ENCODE results near the gene IZUMO2. TPM values are rescaled to one million over a fixed set of nuclear protein-coding genes. Genes with fewer than 3 reads are reported as not detected.
"Not testable (repeated sequence)": the region's sequence is repeated elsewhere in the genome, so short reads cannot be mapped to it uniquely, and the experiment has no call there.

Gene IZUMO2
- total RNA-seq, 1 donor from 2014 or later = not detected

DNA sequence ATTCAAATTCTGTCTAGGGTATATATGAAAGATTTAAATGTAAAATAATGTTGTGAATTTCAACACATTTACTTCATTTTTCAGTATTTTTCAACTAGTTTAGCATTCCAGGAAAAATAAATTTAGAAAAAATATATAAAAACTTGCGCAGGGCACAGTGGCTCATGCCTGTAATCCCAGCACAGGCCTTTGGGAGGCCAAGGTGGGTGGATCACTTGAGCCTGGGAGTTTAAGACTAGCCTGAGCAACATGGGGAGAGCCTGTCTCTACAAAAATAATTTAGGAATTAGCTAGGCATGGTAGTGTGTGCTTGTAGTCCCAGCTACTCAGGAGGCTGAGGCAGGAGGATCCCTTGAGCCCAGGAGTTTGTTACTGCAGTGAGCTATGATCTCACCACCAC lies 21.2 kb downstream of the IZUMO2 start:
- DNase-seq (ENCODE audit: low spot score); intact Hi-C loops (cut with DNase I): not testable (repeated sequence)

GRCh38 chr19:50140118-50140845 lies 22.8 kb downstream of the IZUMO2 start:
- intact Hi-C loops (cut with DNase I); DNase-seq (ENCODE audit: low spot score): not testable (repeated sequence)

GRCh38 chr19:50136603-50137365 lies 26.3 kb downstream of the IZUMO2 start:
- intact Hi-C loops (cut with DNase I) = loop anchor here (10.0 kb wide), 1 partner anchor 202 kb away; no protein-coding TSS in a partner anchor
- DNase-seq (ENCODE audit: low spot score) = peak; percentile 75

DNA sequence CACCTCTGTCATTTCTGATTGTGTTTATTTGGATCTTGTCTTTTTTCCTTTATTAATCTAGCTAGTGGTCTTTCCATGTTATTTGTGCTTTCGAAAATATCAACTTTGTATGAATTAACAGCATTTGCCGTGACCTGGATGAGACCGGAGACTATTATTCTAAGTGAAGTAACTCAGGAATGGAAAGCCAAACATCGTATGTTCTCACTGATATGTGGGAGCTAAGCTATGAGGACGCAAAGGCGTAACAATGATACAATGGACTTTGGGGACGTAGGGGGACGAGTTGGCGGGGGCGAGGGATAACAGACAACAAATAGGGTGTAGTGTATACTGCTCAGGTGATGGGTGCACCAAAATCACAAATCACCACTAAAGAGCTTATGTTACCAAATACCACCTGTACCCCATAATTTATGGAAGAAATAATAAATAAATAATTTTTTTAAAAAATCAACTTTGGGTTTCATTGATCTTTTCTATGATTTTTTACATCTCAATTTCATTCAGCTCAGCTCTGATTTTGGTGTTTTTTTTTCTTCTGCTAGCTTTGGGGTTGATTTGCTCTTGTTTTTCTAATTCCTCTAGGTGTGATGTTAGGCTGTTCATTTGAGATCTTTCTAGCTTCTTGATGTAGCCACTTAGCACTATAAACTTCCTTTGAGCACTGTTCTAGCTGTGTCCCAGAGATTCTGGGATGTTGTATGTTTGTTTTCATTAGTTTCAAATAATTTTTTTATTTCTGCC lies 27.1 kb downstream of the IZUMO2 start:
- intact Hi-C loops (cut with DNase I) = loop anchor here (10.0 kb wide), 1 partner anchor 201 kb away; no protein-coding TSS in a partner anchor
- peak; percentile 76 for DNase-seq (ENCODE audit: low spot score)

GRCh38 chr19:50134777-50135719 lies 28.0 kb downstream of the IZUMO2 start:
- intact Hi-C loops (cut with DNase I) = loop anchor here (10.0 kb wide), 1 partner anchor 200 kb away; no protein-coding TSS in a partner anchor
- DNase-seq (ENCODE audit: low spot score) = peak; percentile 72

DNA sequence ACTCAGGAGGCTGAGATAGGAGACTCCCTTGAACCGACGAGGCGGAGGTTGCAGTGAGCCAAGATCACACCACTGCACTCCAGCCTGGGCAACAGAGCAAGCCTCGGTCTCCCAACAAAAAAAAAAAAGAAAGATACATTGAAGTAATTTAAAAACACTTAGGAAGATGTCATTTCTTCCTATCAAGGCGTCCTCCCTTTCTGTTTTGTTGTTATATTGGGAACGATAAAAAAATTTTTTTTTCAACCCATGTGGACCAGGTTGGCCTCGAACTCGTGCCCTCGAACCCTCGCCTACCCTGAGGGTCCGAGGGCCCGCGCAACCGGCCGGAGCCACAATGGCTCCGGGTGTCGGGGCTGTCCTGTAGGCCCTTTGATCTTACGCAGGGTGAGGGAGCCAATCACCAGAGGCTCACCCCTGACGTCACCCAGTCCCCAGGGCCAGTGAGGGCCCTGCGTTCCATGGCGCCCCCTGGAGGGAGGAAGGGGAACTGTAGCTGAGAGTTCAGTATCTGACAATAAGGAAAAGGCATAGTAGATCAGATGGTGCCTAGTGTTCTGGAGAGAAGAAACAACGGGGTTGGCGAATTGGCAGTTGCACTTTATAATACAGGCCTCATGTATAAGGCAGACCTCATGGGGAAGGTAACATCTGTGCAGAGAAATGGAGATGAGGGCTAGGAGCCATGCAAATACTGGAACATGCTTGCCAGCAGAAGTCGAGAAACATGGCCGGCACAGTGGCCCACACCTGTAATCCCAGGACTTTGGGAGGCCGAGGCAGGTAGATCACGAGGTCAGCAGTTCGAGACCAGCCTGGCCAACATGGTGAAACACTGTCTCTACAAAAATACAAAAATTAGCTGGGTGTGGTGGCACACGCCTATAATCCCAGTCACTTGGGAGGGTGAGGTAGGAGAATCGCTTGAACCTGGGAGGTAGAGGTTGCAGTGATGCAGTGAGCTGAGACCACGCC lies 29.3 kb downstream of the IZUMO2 start:
- DNase-seq (ENCODE audit: low spot score) = not testable (repeated sequence)
- intact Hi-C loops (cut with DNase I) = loop anchor here (10.0 kb wide), 1 partner anchor 199 kb away; no protein-coding TSS in a partner anchor

- intact Hi-C loops (cut with DNase I); DNase-seq (ENCODE audit: low spot score): not testable (repeated sequence)
Observed at GRCh38 chr19:50104012-50104411, 59.1 kb downstream of the IZUMO2 start.

DNA sequence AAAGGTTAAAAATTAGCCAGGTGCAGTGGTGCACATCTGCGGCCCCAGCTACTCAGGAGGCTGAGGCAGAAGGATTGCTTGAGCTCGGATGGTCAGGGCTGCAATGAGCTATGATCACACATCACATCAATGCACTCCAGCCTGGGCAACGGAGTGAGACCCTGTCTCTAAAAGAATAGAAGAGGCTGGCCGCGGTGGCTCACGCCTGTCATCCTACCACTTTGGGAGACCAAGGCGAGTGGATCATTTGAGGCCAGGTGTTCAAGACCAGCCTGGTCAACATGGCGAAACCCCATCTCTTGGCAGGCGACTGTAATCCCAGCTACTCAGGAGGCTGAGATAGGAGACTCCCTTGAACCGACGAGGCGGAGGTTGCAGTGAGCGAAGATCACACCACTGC lies 59.7 kb downstream of the IZUMO2 start:
- intact Hi-C loops (cut with DNase I); DNase-seq (ENCODE audit: low spot score): not testable (repeated sequence)

Other genes with a start within 250 kb of the IZUMO2 start
- gene ATF5, start 234.1 kb downstream of the IZUMO2 start, total RNA-seq = 10.6 TPM
- gene NUP62, start 233.8 kb downstream of the IZUMO2 start, total RNA-seq = 26.8 TPM
- gene SIGLEC11, start 202.1 kb downstream of the IZUMO2 start, total RNA-seq = 0.27 TPM
- gene VRK3, start 137.9 kb downstream of the IZUMO2 start, total RNA-seq = 22.1 TPM
- gene ZNF473, start 137.3 kb downstream of the IZUMO2 start, total RNA-seq = 3.5 TPM
- gene MYH14, start 40.3 kb upstream of the IZUMO2 start, total RNA-seq = 85.4 TPM
- 3.8 TPM for gene KCNC3, start 166.1 kb upstream of the IZUMO2 start, total RNA-seq
- gene NAPSA, start 202.4 kb upstream of the IZUMO2 start, total RNA-seq = 0.24 TPM
- gene NR1H2, start 213.2 kb upstream of the IZUMO2 start, total RNA-seq = 86.3 TPM
- 8.0 TPM for gene POLD1, start 221.1 kb upstream of the IZUMO2 start, total RNA-seq

Measured in cardiac septum (tissue), 1 donor.